ENCODE measurements around the gene NIT1.

GRCh38 chr1:161121042-161121650 lies 3.2 kb downstream of the NIT1 start:
- TF ChIP-seq CREB5 (CRISPR knock-in tag; IDR thresholded peaks at IDR 0.05; ENCODE audit: low read depth) (no peak), GLIS3 (CRISPR knock-in tag; IDR thresholded peaks at IDR 0.05) (no peak), RARB (CRISPR knock-in tag; IDR thresholded peaks at IDR 0.05) (no peak), OSR1 (CRISPR knock-in tag; IDR thresholded peaks at IDR 0.05) (no peak), ZFP30 (CRISPR knock-in tag; IDR thresholded peaks at IDR 0.05) (no peak), ZFP3 (CRISPR knock-in tag; IDR thresholded peaks at IDR 0.05) (no peak), ARNTL (CRISPR knock-in tag; IDR thresholded peaks at IDR 0.05; ENCODE audit: borderline replicate concordance, low read depth) (no peak), CSDC2 (CRISPR knock-in tag; IDR thresholded peaks at IDR 0.05) (no peak), BACH2 (CRISPR knock-in tag; IDR thresholded peaks at IDR 0.05; ENCODE audit: borderline replicate concordance) (no peak), ZC3H10 (CRISPR knock-in tag; IDR thresholded peaks at IDR 0.05) (no peak)
- TF ChIP-seq, protein P1, sequence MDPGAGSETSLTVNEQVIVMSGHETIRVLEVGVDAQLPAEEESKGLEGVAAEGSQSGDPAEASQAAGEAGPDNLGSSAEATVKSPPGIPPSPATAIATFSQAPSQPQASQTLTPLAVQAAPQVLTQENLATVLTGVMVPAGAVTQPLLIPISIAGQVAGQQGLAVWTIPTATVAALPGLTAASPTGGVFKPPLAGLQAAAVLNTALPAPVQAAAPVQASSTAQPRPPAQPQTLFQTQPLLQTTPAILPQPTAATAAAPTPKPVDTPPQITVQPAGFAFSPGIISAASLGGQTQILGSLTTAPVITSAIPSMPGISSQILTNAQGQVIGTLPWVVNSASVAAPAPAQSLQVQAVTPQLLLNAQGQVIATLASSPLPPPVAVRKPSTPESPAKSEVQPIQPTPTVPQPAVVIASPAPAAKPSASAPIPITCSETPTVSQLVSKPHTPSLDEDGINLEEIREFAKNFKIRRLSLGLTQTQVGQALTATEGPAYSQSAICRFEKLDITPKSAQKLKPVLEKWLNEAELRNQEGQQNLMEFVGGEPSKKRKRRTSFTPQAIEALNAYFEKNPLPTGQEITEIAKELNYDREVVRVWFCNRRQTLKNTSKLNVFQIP (CRISPR knock-in tag; IDR thresholded peaks at IDR 0.05; ENCODE audit: borderline replicate concordance, low read depth): no peak
- TF ChIP-seq, protein P2, sequence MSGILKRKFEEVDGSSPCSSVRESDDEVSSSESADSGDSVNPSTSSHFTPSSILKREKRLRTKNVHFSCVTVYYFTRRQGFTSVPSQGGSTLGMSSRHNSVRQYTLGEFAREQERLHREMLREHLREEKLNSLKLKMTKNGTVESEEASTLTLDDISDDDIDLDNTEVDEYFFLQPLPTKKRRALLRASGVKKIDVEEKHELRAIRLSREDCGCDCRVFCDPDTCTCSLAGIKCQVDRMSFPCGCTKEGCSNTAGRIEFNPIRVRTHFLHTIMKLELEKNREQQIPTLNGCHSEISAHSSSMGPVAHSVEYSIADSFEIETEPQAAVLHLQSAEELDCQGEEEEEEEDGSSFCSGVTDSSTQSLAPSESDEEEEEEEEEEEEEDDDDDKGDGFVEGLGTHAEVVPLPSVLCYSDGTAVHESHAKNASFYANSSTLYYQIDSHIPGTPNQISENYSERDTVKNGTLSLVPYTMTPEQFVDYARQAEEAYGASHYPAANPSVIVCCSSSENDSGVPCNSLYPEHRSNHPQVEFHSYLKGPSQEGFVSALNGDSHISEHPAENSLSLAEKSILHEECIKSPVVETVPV (CRISPR knock-in tag; IDR thresholded peaks at IDR 0.05): no peak
- TF ChIP-seq, protein P3, sequence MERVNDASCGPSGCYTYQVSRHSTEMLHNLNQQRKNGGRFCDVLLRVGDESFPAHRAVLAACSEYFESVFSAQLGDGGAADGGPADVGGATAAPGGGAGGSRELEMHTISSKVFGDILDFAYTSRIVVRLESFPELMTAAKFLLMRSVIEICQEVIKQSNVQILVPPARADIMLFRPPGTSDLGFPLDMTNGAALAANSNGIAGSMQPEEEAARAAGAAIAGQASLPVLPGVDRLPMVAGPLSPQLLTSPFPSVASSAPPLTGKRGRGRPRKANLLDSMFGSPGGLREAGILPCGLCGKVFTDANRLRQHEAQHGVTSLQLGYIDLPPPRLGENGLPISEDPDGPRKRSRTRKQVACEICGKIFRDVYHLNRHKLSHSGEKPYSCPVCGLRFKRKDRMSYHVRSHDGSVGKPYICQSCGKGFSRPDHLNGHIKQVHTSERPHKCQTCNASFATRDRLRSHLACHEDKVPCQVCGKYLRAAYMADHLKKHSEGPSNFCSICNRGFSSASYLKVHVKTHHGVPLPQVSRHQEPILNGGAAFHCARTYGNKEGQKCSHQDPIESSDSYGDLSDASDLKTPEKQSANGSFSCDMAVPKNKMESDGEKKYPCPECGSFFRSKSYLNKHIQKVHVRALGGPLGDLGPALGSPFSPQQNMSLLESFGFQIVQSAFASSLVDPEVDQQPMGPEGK (CRISPR knock-in tag; IDR thresholded peaks at IDR 0.05; ENCODE audit: borderline replicate concordance): no peak
